Activated CD4-positive, alpha-beta T cell treated with anti-CD3 and anti-CD28 coated beads, Interleukin-2, amount 50 U/mL, for 1 hour (primary cell): ENCODE results near the gene MECP2.

Source experiments
- DNase-seq: peaks from one replicate; pipeline ENCODE4 v3.0.0-alpha.2; 2020

The MECP2 gene

DNA sequence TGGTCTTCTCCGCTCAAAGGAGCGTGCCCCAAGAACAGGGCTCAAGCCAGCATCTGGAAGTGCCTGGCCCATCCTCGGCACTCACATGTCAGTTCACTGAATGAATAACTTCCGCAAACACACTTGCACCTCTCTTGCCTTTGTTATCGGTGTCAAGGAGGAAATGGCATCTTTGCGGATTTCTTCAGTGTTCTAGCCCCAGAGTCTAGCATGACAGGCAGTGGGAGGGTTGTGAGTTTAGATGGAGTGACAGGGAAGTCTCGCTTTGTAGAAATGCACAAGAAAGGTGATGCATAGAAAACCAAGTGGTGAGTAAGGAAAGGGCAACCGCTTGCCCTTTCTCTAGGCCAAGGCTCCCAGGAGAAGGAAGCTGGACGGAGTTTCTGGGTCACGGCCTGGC is 17.6 kb upstream of the MECP2 start:
- DNase-seq = no peak

DNA sequence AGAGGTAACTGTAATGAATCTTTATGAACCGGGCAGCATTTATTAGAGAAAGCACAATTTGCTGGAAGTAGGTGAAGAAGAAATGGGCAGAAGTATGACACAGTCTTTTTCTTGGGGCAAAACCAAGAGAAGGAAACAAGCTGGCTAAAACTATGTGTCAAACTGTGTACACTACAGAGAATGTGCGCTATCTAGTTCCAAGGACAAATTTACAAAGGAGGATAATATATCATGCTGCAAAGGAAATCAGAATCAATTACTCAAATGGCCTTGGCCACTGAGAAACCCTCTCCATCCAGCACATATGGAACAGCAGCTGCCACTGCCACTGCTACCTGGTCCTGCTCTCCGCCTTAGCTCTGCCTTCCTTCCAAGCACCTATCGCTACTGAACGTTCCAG is 17.1 kb upstream of the MECP2 start:
- DNase-seq = no peak

DNA sequence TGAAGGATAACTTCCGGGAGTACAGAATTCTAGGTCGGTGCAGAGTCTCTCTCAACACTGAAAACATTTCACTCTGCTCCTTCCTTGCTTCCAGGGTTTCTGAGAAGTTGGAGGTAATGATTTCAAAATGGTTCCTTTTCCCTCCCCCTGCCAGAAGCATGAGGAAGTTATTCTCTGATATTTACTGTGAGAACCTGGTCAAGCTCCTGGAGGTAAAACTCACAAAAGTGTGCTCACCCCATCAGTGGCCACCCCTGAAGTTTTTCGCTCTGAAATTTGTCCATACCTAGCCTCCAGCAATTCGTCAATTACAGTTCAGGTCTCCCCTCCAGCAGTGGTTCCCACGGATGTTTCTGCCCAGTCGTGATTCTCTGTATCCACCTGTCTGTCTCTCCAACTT is 16.2 kb upstream of the MECP2 start:
- no peak for DNase-seq

DNA sequence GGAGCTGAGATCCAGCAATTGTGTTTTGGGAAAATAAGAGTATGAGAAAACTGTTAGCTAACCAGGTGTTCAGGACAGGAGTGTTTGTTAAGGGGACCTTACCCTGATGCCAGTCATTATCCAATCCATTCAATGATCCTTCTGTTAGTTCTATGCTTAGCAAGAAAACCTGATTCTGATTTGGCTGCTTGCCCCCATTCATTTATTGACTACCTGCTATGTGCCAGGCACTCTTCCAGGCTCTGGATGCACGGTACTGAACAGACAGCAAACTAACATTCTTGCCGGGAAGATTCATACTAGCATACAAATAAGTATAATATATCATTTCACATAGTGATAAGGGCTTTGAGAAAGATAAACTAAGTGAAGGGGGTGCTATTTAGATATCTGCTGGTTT is 1.0 kb upstream of the MECP2 start:
- DNase-seq = no peak

DNA sequence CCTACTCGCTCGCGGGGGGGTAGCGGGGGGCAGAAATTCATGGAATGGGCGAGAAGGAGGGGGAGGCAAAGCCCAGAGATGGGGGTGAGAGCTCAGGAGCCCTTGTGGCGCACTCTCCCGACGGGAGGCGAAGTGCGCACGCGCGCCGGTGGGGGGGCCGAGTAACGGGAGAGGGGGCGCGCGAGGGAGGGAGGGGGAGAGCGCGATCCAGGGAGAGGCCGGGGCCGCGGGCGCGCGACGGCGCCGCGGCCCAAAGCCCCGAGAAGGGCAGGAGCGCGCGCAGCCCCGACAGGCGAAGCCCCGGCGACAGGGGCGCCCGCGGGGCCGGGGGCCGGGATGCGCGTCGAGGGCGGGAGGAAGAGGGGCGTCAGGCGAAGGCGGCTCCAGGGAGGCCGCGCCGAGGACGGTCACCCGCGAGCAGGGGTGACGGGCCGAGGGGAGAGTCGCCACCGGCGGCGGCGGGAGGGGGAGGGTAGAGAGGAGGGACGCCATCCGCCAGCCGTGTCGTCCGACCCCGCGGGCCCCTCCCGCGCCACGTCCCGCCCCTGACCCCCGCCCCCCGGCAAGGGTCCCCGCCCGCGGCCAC is 421 bp downstream of the MECP2 start:
- DNase-seq = peak; percentile 63

DNA sequence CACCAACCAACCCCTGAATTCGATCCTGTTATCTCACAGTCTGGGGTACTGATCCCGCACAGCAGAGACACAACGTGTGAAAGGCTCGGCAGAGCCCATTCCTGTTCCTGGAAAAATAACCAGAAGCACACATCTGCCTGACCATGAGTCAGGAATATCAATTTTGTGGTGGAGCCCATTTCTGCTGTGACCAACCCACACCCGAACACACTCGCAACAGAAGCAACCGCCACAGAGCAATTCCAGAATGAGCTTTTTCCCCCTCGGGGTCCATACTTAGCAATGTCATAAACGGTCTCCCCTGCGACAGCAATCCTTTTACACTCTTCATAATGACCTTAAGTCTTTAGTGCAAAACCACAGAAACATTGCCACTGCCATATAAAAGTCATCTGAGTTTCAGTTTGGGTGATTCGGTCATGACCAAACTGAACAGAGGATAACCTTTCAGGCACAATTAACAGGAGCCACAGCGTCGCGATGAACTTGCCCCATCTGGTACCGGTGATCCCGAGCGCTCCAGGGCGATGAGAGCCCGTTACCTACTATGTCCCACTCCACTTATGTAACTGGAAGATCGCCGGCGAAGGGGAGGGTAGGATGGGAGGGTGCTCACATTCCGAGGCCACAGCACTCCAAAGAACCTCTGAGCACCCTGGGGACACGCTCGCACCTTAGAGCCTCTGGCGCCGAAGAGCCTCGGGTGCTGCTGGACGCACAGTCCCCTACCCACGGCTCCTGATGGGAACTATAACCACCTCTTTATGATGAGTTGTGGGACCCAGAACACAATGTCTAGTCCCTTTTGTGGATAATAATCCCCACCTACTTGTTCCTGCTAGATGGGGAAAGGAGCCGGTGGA is 1.1 kb downstream of the MECP2 start:
- no peak for DNase-seq

DNA sequence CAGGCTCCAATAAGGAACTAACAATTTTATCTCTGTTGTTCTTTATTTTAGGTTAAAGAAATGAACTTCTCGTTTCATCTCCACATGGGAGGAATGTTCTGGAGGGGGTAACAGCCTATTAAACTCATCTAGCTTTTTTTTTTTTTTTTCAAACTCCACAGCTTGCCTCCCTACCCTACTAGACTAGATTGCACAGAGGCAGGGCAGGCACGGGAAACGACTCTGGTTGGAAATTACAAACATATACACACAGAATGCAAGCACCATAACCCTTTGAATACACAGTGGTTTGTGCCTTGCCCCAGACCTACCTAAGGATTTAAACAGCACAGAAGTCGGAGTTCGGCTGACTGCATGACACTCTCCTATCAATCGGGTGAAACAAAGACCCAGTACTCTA is 2.7 kb downstream of the MECP2 start:
- no peak for DNase-seq

DNA sequence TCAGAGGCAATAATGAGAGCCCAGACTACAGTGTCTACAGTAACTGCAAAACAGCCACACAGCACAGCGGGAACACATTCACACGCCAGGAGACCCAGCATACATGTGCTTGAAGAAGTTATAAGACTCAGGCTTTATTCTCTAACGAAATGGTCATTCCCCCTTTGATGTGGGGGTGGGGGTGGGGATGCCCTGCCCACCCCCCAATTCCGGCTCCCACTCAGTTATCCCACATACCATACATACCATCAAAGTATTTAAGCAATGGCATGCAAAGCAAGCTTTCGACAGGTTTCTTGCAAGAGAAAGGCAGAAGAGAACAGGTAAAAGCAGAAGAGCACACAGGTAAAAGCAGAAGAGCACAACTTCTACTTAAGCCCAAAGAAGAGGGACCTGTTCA is 3.6 kb downstream of the MECP2 start:
- DNase-seq = no peak

DNA sequence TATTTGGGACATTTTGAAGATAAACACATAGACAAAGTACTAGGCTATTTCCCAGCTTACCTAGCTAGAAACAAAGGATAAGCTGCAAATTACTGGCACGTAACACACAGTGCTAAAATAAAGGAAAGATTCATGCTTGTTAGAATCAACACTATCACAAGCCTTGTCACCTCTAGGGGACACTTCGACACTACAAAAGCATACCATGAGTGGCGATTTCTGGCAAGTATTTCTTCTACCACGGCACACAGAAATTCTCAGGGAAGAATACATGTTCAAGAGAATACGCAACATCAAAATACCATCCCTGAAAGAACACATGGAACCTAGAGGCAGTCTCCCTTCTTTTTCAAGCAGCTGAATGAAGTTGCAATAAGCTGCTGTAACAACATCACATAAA is 5.1 kb downstream of the MECP2 start:
- DNase-seq = no peak

DNA sequence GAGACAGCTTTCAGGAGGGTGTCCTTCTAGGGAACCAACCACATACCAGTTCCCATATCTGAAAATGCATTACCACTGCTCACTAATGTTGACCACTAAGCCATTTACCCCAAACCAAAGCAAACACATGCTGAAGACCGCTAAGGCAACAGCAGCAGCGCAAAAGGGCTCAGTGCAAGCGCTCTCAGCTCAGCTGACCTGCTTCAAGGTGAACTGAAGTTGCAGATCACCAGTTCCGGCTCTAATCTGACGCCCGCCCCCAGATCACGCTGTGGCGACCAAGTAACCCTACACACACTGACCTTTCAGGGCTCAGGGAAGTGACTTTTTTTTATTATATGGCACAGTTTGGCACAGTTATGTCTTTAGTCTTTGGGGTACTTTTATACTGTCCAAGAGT is 5.8 kb downstream of the MECP2 start:
- no peak for DNase-seq

DNA sequence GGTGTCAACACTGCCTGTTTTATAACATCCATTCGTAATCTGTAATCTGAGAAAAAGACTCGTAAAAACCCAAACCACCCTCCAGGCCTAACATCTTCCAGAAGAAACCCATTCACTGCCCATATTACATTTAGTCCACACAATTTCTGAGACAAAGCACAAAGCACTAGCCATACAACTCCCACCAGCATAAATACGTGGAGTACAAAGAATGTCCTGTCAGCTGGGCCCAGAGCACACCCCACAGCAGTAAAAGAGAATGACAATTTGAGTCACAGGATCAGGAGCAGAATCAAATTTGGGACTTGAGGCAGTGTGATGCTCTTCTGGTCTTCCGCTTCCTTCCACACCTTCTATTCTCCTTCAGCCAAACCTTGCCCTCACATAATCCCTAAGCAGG is 6.8 kb downstream of the MECP2 start:
- no peak for DNase-seq

DNA sequence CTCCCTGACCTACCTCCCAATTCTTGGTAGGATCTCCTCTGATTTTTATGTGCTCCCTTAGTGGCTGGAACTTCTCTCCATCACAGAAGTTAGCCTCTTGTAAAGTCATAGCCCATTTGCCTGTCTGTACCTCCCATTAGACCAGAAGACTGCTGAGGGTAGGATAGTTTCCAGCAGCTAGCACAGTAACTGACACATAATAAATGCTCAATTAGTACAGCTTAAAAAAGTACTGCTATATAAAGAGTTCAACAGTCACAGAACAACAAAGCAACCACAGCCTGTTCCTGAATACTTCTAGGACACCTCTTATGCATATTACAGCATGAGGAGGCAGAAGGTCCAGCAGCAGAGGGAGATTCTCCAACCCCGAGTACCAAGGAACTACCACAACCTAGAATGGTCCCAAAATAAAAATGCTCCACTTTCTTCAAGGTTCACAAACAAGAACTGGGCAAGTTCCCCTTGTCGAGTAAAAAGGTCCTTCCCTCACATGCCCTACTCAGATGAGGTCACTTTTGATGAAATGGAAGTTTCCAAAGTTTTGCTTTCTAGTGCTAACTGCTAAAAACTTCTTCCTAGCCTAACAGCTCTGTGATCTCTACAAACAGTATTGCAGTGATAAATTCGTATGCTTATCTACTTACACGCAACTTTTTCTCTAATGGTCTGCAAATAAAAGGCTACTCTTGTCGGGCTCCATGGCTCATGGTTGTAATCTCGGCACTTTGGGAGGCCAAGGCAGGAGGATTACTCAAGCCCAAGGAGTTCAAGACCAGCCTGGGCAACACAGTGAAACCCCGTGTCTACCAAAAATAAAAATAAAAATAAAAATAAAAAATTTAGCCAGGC is 12.8 kb downstream of the MECP2 start:
- no peak for DNase-seq

DNA sequence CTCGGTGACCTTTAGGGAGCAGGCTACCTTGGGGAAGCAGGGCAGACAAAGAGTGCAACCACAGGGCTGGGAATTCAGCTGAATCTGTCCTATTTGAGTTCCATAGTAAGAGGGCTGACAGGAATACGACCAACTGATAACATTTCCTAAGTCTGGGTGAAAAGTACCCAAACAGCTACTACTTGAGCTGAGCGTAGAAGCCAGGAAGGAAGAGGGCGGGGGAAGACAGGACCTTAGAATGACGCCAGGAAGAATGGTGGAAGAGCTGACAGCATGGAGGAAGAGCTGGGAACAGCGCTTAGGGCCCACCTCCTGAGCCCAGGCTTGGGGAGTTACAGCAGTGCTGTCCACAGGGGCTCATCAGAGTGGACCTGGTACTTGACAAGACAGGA is 14.4 kb downstream of the MECP2 start:
- DNase-seq = no peak

DNA sequence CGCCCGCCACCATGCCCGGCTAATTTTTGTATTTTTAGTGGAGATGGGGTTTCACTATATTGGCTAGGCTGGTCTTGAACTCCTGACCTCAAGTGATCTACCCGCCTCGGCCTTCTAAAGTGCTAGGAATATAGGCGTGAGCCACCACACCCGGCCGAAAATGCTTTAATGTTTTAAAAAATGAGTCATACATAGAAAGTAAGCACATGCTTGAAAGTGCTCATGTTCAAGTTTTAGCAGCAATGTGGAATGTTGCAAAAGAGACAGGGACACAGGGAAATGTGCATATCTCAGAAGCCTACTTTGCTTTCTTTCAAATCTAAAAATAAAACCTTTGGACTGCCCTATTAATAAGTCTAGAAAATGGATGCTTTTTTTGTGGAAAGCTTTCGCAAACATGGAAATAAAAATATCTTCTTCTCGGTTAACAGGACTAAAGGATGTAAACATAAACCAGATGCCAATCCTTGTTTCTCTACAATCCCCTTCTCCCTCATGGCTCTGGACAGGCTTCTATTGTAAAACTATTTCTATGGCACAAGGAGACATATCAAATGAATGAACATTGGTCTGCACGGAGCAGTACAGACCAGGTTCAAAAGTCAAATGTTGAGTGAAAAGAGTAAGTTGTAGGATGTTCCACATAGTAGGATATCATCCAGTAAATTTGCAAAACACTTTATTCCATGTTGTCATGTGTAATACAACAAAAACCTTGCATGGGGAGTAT is 15.0 kb downstream of the MECP2 start:
- DNase-seq = no peak

DNA sequence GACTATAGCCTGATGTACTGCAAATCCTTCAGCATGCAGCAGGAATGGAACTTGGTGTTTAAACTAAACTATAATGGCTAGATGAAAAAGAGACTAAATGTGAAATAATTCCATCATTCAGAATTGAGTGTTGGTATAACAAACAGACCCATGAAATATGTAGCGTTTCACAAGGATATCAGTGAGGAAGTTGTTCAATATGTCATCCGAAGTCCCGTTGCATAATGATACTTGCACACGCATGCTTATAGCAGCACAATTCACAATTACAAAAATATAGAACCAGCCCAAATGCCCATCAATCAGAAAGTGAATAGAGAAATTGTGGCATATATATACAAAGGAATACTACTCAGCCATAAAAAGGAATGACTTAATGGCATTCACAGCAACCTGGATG is 20.4 kb downstream of the MECP2 start:
- no peak for DNase-seq

DNA sequence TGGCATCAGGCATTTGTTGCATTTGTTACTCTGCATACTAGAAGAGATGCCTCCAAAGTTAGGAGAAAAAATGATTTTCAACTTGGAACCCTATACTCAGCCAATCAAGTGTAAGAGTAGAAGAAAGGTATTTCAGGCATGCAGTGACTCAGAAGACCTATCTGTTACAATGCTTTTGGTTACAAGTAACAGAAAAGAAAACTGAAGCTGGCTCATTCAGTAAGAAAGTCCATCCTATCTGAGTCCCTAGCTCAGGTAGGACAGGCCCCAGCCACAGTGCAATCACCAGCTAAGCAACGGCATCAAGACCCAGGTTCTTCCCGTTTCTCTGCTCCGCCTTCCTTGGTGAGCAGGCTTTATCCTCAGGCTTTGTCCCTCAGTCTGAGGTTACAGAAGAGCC is 23.3 kb downstream of the MECP2 start:
- no peak for DNase-seq

DNA sequence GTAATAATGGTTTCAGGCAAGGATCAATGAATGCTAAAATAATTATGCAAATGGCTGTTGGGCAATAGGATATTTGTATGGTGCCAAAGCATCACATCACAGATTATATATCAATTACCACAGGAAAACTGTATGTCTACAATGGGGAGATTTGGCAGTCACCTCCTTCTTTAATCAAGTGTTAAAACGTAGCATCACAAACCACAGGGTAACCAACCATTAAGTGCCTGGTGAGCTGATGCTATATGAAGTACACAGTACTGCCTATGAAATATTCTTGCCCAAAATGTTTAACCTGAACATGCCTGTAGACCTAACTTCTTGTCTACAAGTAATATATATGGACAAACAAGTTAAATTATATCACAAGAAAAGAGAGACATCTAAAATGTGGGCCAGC is 25.3 kb downstream of the MECP2 start:
- no peak for DNase-seq

DNA sequence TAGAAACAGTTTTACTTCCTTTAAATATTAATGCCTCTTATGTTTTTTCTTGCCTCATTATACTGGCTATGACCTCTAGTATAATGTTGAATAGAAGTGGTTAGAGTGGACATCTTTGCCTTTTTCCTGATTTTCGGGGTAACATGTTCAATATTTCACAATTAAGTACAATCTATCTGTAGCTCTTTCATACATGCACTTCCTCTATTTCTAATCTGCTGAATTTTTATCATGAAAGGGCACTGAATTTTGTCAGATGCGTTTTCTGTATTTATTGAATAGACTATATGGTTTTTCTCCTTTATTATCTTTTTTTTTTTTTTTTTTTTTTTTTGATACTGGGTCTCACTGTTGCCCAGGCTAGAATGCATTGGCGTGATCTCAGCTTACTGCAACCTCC is 29.0 kb downstream of the MECP2 start:
- DNase-seq = no peak

DNA sequence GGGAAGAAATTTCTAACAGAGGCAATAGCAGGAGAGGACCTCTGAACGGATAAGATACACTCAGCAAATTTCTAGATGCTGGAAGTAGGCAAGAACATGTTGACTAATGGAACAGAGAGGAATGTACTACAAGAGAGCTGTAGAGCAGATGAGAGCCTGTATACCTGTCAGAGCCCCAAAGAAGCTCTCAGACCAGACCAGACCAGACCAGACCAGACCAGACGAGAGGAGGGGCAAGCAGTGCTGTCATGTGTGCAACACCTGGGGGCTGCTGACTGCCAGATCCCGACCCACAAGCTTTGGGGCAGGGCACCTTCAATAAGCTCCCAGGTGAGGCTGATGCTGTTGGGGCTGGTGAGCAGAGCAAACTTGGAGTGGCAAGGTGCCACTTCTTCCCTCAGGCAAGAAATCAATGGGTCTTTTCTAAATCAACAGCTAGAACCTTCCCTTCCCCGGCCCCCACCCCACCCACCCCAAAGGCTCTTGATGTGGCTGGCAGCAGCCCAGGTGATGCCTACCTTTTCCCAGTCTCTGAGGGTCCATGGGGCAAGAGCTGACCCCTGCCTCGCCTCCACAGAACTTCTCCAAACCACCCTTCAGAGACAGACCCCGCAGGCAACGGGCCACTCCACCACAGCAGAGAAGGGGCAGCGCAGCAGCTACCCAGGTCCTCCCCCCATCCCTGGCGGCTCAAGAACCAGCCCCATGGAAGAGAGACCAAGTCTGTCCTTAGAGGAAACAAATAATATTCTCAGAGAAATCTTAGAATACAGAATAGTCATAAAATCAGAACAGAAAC is 32.7 kb downstream of the MECP2 start:
- no peak for DNase-seq

DNA sequence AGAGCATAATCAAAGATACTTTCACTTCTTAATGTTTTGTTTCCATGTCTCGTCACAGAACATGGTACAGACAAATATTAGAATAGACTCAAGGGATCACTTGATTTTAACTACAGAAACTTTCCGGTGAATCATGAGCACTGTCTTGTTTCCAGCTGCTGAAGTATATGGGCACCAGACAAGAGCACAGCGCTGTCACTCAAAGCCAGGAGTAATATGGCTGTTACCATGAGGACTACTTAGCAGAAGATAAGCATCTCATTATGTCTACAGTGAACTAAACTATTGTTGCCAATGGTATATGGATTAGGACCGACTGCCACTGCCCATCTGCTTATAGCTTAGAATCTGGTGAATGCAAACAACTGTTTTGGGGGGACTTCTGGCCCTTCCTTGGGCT is 34.3 kb downstream of the MECP2 start:
- no peak for DNase-seq

DNA sequence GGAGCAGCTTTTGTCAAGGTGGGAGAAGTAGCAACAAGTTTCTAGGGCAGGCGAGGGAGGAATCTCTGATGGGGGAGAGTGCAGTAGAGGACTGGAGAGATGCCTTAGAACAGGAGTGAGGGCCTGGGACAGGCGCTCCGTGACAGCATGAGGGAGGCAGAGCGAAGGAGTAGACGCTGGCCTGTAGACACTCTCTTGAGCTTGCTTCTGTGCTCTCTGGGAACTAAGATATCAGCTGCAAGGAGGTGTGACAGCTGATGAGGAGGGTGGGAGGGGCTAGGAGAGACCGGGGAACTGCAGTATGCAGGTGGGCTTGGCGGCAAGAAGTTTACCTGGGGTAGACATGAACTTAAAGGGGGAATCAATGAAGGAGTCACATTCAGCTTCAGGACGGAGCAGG is 35.7 kb downstream of the MECP2 start:
- DNase-seq = no peak

DNA sequence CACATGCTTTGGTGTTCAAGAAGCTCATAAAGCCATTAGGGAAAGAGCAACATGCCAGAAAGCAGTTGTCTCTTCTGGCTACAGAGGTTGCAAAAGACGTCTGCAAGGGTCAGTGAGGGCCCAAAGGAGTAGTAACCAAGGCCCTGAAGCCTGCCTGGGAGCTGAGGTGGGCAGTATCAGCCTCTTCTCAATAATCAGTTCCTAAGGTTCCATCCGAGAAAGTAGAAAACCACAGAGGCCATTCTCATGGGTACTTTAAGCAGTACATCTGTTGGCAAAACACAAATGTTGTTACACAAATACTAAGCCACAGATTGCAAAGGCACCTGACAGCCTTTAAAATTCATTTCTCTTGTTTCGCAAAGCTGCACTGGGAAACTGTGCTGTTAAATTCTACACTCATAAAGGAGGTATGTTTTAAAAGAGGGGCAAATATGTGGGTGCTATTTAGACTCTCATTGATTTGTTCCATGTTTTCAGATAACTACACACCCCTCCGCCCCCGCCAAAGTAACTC is 37.7 kb downstream of the MECP2 start:
- DNase-seq = no peak
